ENCODE measurements around the gene HMGB2.

HMGB2 gene

DNA sequence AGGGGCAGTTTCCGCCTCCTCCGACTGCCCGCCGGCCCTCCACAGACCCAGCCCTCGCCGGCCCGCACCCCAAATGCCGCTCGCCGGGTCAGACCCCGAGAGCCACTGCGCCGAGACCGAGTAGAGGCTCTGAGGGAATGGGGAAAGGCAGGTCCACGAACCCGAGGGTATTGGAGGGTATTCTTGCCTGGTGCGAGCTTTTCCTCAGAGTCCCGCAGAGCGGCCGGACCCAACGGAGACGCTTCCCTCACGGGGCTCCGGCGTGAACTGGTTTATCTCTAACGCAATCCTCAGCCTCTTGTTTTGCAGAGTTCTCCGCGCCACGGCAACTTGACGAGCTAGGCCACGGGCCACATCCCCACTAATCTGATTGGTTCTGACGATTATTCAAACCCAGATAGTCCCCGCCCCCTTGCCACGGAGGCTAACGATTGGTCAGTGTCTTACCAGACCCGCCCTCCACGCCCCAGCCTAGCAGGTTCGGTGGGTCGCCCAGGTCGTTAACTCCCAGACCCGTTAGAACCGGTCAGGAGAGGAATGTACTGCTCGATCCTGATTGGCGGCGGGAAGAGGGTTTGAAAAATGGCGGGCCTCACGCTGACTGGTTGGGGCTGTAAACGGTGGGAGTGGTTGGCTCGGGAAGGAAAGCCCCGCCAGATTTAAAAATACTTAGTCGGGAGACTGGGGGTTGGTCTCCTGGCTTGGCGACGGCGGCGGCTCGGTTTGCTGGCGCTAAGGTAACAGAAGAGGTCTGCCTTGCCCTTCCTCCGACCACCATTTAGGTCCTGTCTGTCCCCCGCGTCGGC is at the start of gene HMGB2:
Gene HMGB2 (minus strand): TSS at position 274 of the 806 bp plus-strand sequence. CDS start 709 bp downstream, outside the sequence.
- peak; percentile 88 to 95 for DNase-seq

GRCh38 chr4:173382349-173382748 is 48.2 kb upstream of the HMGB2 start:
- no peak for DNase-seq

DNA sequence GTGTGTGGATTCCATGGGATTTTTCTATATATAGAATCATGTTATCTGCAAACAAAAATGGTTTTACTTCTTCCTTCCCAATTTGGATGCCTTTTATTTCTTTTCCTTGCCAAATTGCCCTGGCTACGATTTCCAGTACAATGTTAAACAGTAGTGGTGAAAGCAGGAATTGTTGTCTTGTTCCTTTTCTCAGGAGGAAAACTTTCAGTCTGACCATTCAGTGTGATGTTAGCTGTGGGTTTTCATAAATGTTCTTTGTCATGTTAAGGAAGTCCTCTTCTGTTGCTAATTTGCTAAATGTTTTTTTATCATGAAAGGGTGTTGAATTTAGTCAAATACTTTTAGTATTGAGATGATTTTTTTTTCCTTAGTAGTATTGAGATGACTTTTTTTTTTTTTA is 47.5 kb upstream of the HMGB2 start:
- no peak for DNase-seq

DNA sequence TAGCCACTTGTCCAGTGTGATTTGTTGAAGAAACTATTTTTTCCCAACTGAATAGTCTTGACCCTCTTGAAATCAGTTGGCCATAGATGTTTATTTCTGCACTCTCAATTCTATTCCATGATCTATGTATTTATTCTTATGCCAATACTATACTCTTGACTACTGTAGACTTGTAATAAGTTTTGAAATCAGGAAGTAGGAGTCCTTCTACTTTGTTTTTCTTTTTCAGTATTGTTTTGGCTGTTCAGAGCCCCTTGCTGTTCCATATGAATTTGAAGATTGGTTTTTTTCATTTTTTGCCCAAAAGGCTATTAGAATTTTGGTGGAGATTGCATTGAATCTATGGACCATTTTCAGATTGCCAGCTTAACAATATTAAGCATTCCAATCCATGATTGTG is 46.8 kb upstream of the HMGB2 start:
- no peak for DNase-seq

DNA sequence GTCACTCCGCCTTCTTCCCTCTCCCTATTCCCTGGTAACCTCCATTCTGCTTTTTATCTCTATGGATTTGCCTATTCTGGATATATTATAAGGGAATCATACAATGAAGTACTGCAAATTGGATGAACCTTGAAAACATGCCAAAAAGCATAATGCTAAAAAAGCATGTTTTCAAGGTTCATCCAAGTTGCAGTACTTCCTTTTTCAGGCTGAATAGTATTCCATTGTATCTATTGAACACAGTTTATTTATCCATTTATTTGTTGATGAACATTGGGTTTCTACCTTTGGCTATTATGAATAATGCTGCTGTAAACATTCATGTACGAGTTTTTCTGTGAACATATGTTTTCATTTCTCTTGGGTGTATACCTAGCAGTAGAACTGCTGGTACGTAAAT is 45.8 kb upstream of the HMGB2 start:
- DNase-seq, result no peak

GRCh38 chr4:173374588-173374987 is 40.4 kb upstream of the HMGB2 start:
- no peak for DNase-seq

- DNase-seq, result peak in 1 of 2 experiments; percentile 45
These were observed 37.4 kb upstream of the HMGB2 start for GRCh38 chr4:173371292-173372192.

DNA sequence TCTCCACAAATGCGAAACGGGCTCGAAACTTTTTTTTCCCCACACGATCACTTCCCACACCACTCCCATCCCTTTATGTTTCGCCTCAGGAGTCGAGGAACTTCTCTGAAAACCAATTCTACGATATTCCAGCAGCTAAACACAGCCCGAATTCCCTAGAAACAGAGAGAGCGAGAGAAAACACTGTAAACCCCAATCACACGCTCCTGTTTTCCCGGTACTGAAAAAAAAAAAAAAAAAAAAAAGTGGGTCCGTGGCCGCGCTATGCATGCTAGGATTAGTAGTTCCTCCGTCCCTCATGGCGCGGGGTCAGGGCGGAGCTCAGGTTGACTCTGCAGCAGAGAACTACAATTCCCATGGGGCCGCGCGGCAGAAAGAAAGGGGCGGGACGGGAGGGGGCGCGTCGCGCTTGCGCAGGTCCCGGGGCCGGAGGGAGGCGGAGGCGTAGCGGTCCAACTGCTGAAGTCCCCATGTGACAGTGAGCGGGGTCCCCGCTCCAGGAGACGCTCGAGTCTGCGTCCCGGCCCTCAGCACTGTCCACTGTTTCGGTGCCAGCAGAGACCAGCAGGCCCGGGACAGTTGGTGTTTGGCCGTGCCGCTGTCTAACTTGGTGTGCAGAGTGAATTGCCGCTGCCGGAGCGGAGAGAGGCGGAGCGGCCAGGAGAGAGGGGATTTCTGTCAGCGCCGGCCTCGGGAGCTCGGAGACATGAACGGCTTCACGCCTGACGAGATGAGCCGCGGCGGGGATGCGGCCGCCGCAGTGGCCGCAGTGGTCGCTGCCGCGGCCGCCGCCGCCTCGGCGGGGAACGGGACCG is 36.5 kb upstream of the HMGB2 start, which contains the start of gene SAP30:
Gene SAP30 (plus strand): TSS at position 478 of the 815 bp plus-strand sequence. CDS start 229 bp downstream, at position 707.
- DNase-seq, result peak; percentile 81 to 88

GRCh38 chr4:173370130-173370476 is 35.9 kb upstream of the HMGB2 start:
- DNase-seq, result peak in 1 of 2 experiments; percentile 67

DNA sequence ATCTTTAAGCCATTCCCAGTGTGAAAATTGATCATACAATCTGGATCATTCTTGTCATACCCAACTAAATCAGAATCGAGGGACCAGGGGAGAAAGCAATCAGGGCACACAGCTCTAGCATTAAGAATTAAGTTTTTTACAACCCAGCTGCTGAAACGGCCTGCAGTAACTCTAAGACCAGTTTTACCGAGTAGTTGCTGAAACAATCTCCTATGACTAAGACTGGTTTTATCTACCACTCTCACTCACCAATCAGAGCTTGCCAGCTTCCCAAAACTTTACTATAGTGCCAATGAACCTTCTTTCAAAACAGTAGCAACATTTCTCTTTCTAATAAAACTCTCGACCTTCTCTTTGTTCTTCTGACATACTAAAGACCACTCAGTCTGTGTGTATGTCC is 33.8 kb upstream of the HMGB2 start:
- no peak for DNase-seq

DNA sequence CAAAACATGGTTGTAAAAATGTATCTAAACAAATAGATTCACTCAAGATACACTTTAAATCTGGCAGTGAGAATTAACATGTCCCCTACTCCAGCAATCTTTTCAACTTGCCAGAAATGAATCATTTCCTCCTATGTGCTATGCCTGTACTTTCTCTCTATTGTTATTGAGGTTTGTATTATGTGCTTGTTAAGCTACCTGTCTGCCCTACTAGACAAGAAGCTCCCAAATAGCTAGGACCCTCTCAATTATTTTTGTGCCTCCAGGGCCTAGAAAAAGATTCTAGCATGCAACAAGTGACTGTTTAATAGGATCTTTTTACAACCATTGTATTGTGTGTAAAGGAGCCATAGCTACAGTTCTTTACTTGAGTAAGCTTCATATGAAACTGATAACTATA is 33.1 kb upstream of the HMGB2 start:
- no peak for DNase-seq

GRCh38 chr4:173365359-173365996 is 31.3 kb upstream of the HMGB2 start:
- no peak for DNase-seq

GRCh38 chr4:173362666-173363065 is 28.5 kb upstream of the HMGB2 start:
- DNase-seq, result no peak

GRCh38 chr4:173360587-173361221 is 26.5 kb upstream of the HMGB2 start:
- peak in 1 of 2 experiments; percentile 16 for DNase-seq

DNA sequence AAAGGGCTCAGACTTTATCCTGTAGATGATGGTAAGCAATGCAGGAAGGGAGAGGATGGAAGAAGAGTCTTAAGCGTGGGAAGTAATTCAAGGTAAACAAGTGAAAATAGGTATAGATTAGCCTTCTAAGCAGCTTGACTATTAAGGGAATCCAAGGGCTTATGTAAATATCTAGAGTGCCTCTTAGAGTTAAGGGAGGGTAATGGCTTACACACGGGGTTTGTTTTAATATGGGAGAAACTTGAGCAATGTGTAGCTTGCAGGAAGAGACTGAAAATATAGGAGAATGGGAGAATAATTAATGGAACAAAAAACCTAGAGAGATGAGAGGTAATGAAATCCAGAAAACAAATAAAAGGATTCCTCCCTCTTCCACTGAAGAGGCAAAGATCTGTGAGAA is 23.8 kb upstream of the HMGB2 start:
- no peak for DNase-seq

GRCh38 chr4:173347467-173347866 is 13.3 kb upstream of the HMGB2 start:
- DNase-seq, result no peak

GRCh38 chr4:173346074-173346473 is 11.9 kb upstream of the HMGB2 start:
- peak; percentile 6 to 10 for DNase-seq

- no peak for DNase-seq
These were observed 11.5 kb upstream of the HMGB2 start for GRCh38 chr4:173345648-173346047.

GRCh38 chr4:173343832-173344397 is 9.8 kb upstream of the HMGB2 start:
- DNase-seq, result no peak

GRCh38 chr4:173337463-173337862 is 3.3 kb upstream of the HMGB2 start:
- DNase-seq, result no peak

Measured in SW 1271 (cell line).